ENCODE data around the gene NSUN4. TPM values are rescaled to one million over a fixed set of nuclear protein-coding genes. Genes with fewer than 3 reads are reported as not detected.

The NSUN4 gene
- total RNA-seq, 1 donor from 2014 or later = 26.6 TPM

GRCh38 chr1:46401154-46401913 is 60.7 kb downstream of the NSUN4 start:
- H3K9me3 Mint-ChIP-seq = no peaks in the 10 kb centered on the region
- TF ChIP-seq CTCF (conservative IDR thresholded peaks at IDR 0.05) = no peak
- peaks cover 6% of the 10 kb centered on the region for H3K36me3 Mint-ChIP-seq
- H3K4me1 Mint-ChIP-seq (ENCODE audit: unreplicated experiment) = peaks cover 15% of the 10 kb centered on the region
- H3K27me3 Mint-ChIP-seq = peaks cover 9% of the 10 kb centered on the region
- no peak overlapping the region for H3K4me3 Mint-ChIP-seq
- no peak overlapping the region for H3K27ac Mint-ChIP-seq
- DNase-seq (ENCODE audit: extremely low spot score, unreplicated experiment) = no peak

GRCh38 chr1:46401964-46402626 is 61.5 kb downstream of the NSUN4 start:
- Mint-ChIP-seq H3K4me3 (no peak overlapping the region), H3K27me3 (peaks cover 7% of the 10 kb centered on the region), H3K9me3 (no peaks in the 10 kb centered on the region), H3K36me3 (peaks cover 6% of the 10 kb centered on the region), H3K4me1 (ENCODE audit: unreplicated experiment) (peaks cover 16% of the 10 kb centered on the region), H3K27ac (peak overlapping the region; percentile 48)
- TF ChIP-seq CTCF (conservative IDR thresholded peaks at IDR 0.05) = no peak
- no peak for DNase-seq (ENCODE audit: extremely low spot score, unreplicated experiment)

- Mint-ChIP-seq H3K36me3 (peaks cover 6% of the 10 kb centered on the region), H3K27me3 (peaks cover 6% of the 10 kb centered on the region), H3K27ac (peak overlapping the region; percentile 13), H3K9me3 (no peaks in the 10 kb centered on the region), H3K4me3 (no peak overlapping the region), H3K4me1 (ENCODE audit: unreplicated experiment) (peaks cover 22% of the 10 kb centered on the region)
- no peak for DNase-seq (ENCODE audit: extremely low spot score, unreplicated experiment)
- no peak for TF ChIP-seq CTCF (conservative IDR thresholded peaks at IDR 0.05)
Measured at GRCh38 chr1:46403916-46404315, 63.3 kb downstream of the NSUN4 start.

GRCh38 chr1:46404482-46405196 is 64.0 kb downstream of the NSUN4 start:
- Mint-ChIP-seq H3K9me3 (no peaks in the 10 kb centered on the region), H3K4me3 (no peak overlapping the region), H3K4me1 (ENCODE audit: unreplicated experiment) (peaks cover 19% of the 10 kb centered on the region), H3K27ac (no peak overlapping the region), H3K27me3 (peaks cover 3% of the 10 kb centered on the region), H3K36me3 (peaks cover 6% of the 10 kb centered on the region)
- no peak for DNase-seq (ENCODE audit: extremely low spot score, unreplicated experiment)
- TF ChIP-seq CTCF (conservative IDR thresholded peaks at IDR 0.05) = no peak

GRCh38 chr1:46405197-46405555 is 64.6 kb downstream of the NSUN4 start:
- peaks cover 17% of the 10 kb centered on the region for H3K4me1 Mint-ChIP-seq (ENCODE audit: unreplicated experiment)
- H3K4me3 Mint-ChIP-seq = no peak overlapping the region
- TF ChIP-seq CTCF (conservative IDR thresholded peaks at IDR 0.05) = no peak
- H3K27me3 Mint-ChIP-seq = no peaks in the 10 kb centered on the region
- H3K27ac Mint-ChIP-seq = no peak overlapping the region
- no peaks in the 10 kb centered on the region for H3K9me3 Mint-ChIP-seq
- no peak for DNase-seq (ENCODE audit: extremely low spot score, unreplicated experiment)
- peaks cover 6% of the 10 kb centered on the region for H3K36me3 Mint-ChIP-seq

All from type B pancreatic cell (in vitro differentiated cells).